ENCODE results near the gene LMNTD2.

The LMNTD2 gene

GRCh38 chr11:551596-551995 is 8.9 kb downstream of the LMNTD2 start:
- no peak for DNase-seq (ENCODE audit: low read depth)

GRCh38 chr11:551131-551530 is 9.4 kb downstream of the LMNTD2 start:
- DNase-seq (ENCODE audit: low read depth): no peak

GRCh38 chr11:550746-551085 is 9.8 kb downstream of the LMNTD2 start:
- no peak for DNase-seq (ENCODE audit: low read depth)

- DNase-seq (ENCODE audit: low read depth): no peak
Observed at GRCh38 chr11:550021-550745, 10.4 kb downstream of the LMNTD2 start.

- DNase-seq (ENCODE audit: low read depth): no peak
Observed at GRCh38 chr11:548700-549603, 11.6 kb downstream of the LMNTD2 start.

- no peak for DNase-seq (ENCODE audit: low read depth)
Observed at GRCh38 chr11:545171-545570, 15.4 kb downstream of the LMNTD2 start.

- no peak for DNase-seq (ENCODE audit: low read depth)
Observed at GRCh38 chr11:544817-545166, 15.7 kb downstream of the LMNTD2 start.

- DNase-seq (ENCODE audit: low read depth): no peak
Observed at GRCh38 chr11:541433-541885, 19.1 kb downstream of the LMNTD2 start.

- DNase-seq (ENCODE audit: low read depth): no peak
Observed at GRCh38 chr11:540583-541432, 19.7 kb downstream of the LMNTD2 start.

GRCh38 chr11:539971-540481 is 20.5 kb downstream of the LMNTD2 start:
- no peak for DNase-seq (ENCODE audit: low read depth)

GRCh38 chr11:538431-539051 is 22.0 kb downstream of the LMNTD2 start:
- no peak for DNase-seq (ENCODE audit: low read depth)

GRCh38 chr11:537622-538430 is 22.7 kb downstream of the LMNTD2 start:
- no peak for DNase-seq (ENCODE audit: low read depth)

GRCh38 chr11:536841-537621 is 23.5 kb downstream of the LMNTD2 start, which contains the start of gene LRRC56:
TSS of gene LRRC56 (plus strand) at chr11:537527. CDS start at chr11:540685, 3,158 bp downstream.
- DNase-seq (ENCODE audit: low read depth): peak; percentile 90

- peak; percentile 90 for DNase-seq (ENCODE audit: low read depth)
Observed at GRCh38 chr11:535519-536454, 24.8 kb downstream of the LMNTD2 start, which contains the start of gene HRAS. TSS of gene HRAS (minus strand) at chr11:535576.

GRCh38 chr11:535210-535518 is 25.4 kb downstream of the LMNTD2 start:
- no peak for DNase-seq (ENCODE audit: low read depth)

GRCh38 chr11:534396-535209 is 25.9 kb downstream of the LMNTD2 start:
- DNase-seq (ENCODE audit: low read depth): no peak

- DNase-seq (ENCODE audit: low read depth): no peak
Observed at GRCh38 chr11:533586-534395, 26.7 kb downstream of the LMNTD2 start.

All from stimulated activated CD8-positive, alpha-beta memory T cell treated with anti-CD3 and anti-CD28 coated beads, Interleukin-4, amount 100 ng/mL, for 24 hours (primary cell).